Eye (tissue), 1 donor: Measurements from ENCODE around the gene PJA2.

Source experiments
- DNase-seq: peaks from one replicate; pipeline ENCODE4 v3.0.0-alpha.2; 2015

Gene PJA2

GRCh38 chr5:109349388-109349787, 60.4 kb downstream of the PJA2 start:
- DNase-seq, result no peak

DNA sequence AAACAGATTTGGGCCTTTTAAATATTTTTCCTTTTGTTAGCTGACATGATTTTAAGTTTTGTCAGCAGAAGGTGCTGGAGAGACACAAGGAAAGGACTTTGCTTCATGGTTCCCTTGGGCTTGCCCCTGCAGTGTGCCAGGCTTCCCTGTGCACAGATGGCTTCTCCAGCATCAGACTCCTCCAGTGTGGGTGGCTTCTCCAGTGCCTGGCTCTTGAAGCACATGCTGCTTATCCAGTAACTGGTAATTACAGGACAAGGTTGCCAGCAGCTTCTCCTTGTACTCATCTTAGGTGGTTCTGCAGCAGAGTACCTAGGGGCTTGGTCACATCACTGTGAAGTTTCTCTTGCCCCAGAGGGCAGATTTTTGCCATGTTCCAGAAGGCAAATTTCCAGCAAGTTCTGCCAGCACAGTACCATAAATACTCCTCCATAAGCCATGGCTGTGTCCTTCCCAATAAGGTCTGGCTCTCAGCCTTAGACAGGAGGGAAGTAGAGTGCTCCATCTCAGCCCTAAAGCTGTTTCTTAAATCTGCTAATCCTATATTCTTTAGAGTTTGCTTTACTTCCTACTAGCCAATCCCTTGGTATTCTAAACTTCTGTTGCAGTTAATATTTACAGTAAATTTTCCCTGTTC, 62.4 kb downstream of the PJA2 start:
- no peak for DNase-seq

DNA sequence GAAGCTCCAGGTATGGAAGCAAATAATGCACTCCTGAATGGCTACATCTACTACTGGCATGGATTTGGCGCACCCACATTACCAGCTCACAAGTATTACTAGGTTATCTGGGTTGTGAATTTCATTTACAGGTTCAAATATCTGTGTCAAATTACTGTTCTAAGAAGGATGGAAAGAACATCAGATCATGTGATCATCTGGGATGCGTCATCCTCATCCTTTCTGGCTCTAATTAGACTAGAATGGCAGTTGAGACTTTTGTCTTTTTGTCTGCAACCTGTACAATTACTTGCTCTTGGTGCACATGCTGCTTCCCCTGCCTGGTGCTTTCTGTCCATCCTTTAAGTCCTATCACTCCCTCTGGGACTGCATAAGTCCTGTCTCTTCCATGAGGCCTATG, 64.1 kb downstream of the PJA2 start:
- no peak for DNase-seq

GRCh38 chr5:109340351-109340750, 69.4 kb downstream of the PJA2 start:
- DNase-seq, result no peak

DNA sequence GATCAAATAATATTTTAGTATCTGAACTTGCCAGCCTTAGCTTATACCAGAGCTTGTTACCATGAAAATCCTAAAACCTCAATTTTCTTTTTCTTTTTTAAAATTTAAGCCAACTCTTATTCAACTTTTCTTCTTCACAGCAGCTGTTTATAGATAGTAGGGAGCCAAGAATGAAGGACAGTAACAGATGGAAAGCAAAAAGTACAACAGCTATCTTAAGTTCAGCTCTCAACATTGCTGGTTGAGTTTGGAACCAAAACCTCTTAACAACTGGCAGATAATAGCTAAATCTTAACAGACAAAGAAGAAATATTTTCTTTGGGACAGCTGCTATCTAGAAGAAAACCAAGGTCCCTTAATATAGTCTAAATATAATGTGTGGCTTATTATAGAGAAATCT, 74.7 kb downstream of the PJA2 start:
- no peak for DNase-seq

DNA sequence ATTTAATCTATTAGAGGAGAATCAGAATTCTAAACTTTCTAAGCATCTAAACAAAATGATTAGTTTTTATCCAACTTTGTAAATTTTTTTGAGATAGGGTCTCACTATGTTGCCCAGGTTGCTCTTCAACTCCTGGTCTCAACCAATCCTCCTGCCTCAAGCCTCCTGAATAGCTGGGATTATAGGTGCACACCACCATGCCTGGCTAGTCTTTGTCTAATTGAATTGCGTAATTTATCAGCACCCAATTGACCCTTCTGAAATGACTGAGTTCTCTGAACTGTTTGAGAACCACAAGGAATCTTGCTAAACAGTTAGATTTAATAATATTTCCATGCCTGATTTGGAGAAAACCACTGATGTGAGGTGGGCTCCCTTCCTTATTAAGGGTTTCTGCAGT, 75.7 kb downstream of the PJA2 start:
- no peak for DNase-seq

GRCh38 chr5:109329333-109330237, 80.2 kb downstream of the PJA2 start:
- no peak for DNase-seq

DNA sequence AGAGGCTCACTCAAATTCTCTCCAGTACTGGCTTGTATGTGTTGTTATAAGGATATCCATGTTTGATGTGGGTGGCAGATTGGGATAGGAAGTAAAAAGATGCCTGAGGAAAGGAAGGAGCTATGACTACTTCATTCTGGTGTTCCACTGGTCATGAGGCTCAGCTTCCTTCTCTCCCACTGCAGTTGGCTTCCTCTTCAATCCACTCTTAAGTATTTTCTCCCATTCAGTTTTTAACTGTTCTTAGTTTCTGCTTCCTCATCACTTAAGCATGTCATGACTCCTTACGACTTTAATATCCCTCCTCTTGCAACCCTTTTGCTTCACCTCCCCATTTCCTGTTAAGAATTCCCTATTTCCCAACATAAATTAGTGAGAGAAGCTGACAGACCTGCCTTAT, 81.1 kb downstream of the PJA2 start:
- no peak for DNase-seq

DNA sequence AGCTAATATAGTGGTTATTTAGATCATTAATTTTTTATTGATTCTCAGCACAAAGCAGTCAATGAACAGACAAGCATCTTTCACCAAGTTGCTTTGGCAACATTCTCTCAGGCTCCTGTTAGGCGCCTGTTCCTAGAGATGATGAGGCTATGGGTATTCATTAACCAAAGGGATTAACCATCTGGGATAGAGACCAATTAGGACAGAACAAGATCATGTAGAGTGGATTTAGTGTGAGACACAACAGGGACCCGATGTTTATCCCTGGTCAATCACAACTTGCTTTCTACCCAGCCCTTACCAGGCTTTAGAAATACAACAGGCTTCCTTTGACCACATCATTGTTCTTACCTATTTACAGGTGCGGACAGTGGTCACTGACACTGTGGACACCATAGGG, 82.2 kb downstream of the PJA2 start:
- no peak for DNase-seq

DNA sequence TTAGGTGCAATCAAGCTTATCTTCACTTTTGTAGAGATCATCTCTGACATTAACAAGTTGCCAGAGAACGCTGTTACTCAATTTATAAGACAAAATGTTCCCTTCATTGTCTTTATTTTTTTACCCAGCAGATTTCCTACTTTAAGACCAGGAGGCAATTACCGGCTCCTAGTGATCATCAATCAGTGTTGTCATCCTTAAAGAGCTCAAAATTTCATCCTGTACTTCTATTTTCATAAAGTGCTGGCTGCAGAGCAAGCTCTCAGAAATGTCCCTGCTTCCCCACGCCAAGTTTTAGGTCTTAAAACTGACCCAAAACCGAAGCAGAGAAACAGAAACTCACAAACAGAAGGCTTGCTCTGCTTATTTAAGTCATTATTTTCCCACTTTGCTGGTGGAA, 82.9 kb downstream of the PJA2 start:
- DNase-seq, result no peak

DNA sequence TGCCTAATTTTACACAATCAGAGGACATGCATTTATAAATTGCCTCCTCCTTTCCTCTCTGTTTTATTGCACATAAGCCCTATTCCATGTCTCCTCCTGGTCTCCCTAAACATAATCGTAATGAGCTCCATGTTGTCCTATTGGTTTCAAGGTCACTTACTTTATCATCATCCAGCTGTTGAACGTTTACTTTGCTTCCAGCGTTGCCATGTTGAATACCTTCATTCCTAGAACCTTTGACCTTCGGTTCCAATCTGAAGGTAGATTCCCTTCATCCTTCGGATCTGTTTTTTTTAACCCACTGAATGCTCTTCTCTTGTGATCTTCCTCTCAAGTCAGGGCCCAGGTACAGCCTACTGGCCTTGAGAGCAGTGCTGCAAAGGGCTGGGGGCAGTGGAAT, 84.3 kb downstream of the PJA2 start:
- DNase-seq, result no peak

- DNase-seq, result no peak
Measured at GRCh38 chr5:109324931-109325330, 84.8 kb downstream of the PJA2 start.

DNA sequence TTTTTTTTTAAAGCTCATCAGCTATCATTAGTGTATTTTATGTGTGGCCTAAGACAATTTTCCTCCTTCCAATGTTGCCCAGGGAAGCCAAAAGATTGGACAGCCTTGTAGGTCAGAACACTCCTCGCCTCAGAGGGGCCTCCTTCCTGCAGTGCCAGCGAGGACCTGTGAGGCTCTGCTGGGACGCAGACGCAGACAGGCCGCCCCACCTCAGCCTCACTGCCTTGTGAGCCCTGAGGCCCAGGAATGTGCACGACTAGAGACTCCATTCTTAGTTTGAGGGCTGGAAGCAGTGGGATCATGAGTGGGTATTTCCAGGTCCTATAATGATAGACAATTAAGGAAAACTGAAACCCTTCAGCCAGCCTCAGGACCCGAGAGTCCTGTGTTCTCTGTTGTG, 85.4 kb downstream of the PJA2 start:
- DNase-seq, result no peak

- no peak for DNase-seq
Measured at GRCh38 chr5:109322694-109323093, 87.1 kb downstream of the PJA2 start.

DNA sequence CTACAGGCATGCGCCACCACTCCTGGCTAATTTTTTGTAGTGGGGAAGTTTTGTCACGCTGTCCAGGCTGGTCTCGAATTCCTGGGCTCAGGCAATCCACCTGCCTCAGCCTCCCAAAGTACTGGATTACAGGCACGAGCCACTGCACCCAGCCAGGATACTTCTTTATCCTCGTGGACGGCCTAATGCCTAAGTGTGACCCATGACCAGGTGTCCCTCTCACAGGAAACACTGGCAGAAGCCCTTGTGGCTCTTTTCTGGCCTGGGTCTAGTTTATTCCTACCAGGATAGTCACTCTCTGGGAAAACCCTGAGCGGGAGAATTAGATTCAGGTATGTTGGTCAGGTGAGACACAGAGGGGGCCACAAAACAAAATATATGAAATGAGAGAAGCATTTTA, 90.4 kb downstream of the PJA2 start:
- DNase-seq, result no peak

DNA sequence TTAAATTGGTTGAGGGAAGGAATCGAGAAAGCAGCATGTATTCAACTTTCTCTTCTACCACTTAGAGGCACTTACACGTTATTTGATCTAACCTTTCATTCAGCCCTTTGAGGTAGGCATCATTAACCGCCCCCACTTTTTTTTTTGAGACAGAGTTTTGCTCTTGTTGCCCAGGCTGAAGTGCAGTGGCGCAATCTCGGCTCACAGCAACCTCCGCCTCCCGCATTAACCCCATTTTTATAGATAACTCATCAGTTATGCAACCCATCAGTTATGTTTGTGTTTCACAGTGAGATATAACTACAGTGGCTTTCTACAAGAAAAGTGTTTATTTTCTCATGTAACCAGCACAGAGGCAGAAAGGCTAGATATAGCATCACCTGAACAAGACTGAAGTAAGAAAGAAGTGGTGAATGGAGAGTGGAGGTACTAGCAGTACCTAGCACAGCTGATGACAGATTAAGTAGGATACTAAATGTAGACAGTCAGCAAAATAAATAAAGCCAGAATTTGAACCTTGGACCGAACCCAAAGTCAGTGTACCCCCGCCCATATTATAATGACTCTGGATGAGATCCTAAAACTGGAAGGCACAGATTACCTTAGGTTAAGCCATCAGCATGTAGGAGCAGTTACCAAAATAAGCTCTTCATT, 91.2 kb downstream of the PJA2 start:
- no peak for DNase-seq

GRCh38 chr5:109316634-109317033, 93.1 kb downstream of the PJA2 start:
- DNase-seq, result no peak

DNA sequence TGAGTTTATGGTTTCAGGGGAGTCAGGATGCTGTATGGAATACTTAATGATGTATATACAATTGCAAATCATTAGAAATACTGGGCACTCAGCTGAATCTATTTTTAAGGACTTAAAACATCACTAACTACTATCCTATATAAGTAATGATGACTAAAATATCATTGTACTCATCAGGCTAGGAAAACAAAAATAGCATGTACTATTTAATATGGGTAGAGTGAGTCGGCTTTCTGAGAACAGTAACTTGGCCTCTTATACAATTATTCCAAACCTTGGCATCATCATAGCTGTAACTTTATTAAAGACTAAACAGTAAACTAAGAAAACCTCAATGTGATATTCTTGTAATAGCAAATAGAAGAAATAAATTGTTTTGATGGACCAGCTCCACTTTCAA, 94.5 kb downstream of the PJA2 start:
- DNase-seq, result no peak

DNA sequence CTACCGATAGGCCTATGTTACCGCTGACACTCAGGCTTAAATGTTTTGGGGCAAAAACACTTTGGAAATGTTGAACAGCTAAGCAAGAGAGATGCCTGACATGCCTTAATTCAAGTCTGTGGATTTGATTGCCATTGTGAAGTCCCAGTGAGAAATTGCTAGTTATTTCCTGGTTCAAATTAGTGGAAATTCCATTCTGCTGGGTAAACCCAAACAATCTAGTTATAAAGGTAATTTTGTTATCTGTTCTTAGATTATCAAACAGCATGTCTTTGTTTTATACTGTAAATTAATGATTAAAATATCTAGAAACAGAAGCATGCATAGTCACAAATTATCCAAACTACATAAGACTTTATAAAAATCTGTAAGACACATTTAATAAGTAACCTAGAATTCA, 96.6 kb downstream of the PJA2 start:
- DNase-seq, result no peak

DNA sequence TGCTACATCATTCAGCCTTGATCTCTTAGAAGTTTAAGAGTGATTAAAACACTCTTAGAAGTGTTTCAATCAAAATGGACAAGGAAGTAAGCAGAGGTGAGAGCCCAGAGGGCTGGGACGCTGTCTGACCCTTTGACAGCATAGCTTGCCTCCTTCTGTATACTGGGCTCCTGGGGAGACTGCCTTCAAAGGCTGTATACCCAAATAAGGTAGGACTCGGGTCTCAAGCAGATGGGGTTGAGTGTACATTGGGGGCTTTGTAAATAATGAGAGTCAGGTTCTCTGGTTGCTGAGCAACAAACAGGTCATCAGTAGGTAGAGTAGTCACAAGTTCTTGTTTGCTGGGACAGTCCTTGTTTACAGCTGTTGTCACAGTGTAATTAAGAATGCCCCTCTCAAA, 97.1 kb downstream of the PJA2 start:
- no peak for DNase-seq

DNA sequence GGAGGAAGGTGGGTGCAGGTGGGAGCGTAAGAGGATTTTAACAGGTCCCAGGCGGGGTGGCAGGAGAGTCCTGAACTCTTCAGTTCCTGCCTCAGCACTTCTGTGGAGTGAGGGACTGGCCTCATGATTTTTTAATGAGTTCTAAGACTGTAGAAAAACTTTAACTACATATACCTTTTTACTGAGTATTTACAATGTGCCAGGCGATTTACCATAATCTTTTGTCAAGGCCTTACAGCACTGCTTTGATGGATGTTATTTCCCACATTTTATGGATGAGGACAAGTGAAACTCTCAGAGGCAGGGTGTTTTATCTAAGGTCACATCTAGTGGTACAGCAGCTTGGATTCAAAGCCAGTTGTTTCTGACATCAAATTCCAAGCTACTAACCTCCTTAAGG, 99.5 kb downstream of the PJA2 start:
- DNase-seq, result no peak

DNA sequence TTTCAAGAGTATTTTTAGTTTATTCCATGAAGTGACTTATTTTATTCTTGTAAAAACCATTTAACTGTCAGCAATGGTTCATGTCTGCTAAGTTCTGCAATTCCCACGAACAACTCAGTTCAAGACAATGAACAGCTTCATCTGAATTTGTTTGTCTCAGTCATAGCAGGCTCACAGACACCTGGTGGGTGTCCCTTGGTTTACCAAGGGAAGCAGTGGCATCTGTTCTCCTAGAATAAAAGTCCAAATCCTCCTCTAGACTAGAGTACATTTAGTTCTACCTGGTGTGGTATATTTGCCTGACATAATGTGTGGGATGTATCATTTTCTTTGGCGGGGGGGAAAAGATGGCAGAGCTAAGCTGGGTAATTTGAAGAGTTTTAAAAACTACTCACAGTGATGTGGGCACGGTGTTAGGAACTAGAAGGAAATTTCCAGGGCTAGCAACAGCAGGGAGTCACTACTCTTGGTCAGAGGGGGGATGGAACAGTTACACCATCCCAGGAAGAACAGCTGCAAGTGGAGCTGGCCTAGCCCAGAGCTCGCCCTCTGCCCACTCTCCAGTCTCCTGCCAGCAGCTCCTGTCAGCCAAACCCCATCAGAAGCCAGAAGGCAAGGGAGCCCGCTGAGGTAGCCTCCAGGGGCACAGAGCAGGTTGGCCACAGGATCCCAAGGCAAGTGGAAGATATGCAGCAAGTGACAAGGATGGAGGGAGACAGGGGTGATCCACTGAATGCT, 100.3 kb downstream of the PJA2 start:
- no peak for DNase-seq

DNA sequence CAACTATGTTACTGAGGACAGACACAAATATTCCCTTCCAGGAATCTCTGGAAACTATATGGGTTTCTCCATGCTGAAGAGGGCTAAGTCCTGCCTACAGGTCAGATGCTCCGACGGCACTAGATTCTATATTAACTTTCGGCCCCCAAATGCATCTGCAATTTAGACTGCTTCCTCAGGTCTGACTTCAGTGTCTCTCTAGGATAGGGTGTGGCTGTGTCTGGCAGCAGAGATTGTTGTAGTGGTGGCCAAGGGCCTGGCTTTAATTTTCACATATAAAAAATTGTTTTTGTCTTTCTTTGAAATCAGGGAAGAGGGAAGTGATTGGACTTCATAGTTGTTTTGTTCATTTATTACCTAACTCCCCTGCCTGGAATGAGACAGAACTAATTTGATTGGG, 101.8 kb downstream of the PJA2 start:
- DNase-seq, result no peak
